GM19324 (cell line): Measurements from ENCODE around the gene NFIB.

Experiments used
- ATAC-seq: cut with Tn5 transposase; IDR thresholded peaks from one replicate; pipeline ENCODE4 v1.9.1; 2021; ENCODE audit warnings: mild to moderate bottlenecking, moderate library complexity; ENCODE audit not compliant: unreplicated experiment, low FRiP score

NFIB gene

DNA sequence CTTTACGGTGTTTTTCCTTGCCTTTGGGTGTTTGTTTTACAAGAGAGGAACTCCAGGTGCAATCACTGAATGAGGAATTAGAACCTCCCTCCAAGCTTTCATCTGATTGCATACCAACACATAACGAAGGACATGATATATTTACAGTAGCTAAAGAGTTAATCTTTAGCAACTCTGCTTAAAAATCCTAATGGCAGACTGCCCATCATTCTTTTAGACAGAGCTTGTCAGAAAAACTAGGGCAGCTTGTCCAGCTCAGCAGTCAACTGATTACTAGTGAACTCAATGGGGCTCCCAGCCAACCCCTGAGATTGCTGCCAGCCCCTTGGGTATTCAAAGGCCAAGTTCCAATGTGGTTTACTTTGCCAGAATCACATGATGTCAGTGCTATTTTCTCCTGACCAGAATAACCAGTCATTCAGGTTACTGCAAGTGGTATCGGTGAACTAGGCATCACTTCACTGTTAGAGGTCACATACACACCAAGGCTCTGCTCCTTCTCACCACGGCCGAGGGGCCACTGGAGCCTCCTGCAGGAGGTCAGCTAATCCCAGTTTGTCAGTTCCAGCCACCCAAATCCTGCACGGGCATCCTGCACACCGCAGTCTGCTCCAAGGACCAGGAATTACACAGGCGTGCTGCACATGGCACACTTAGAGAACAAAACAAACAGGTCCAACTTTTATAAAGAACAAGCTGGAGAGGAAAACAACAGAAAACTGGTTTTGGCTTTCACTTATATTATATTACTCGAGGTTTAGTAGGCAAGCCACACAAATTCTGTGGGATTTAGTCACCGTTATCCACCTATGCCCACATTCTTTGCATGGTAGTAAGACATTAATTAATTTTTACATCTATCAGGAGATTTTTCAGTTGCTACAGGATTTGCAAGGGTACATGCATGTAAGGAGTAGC is 62.5 kb downstream of the NFIB start:
- no peak for ATAC-seq

DNA sequence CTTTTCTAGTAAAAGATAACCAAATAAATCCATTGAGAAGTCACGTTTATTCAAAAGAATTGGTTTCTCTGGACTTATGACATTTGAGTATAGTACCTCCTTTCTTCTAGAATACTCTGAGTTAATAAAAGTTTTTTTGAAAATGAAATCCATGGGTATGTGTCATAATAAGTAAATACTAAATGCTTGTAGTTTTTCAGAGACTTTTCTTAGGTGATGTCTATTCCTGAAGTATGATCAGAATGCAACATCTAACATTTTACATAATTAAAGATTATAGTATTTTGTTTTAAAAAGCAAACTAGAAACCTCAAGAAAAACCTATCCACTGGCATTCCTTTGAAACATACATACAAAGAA is 63.2 kb downstream of the NFIB start:
- ATAC-seq, result no peak

DNA sequence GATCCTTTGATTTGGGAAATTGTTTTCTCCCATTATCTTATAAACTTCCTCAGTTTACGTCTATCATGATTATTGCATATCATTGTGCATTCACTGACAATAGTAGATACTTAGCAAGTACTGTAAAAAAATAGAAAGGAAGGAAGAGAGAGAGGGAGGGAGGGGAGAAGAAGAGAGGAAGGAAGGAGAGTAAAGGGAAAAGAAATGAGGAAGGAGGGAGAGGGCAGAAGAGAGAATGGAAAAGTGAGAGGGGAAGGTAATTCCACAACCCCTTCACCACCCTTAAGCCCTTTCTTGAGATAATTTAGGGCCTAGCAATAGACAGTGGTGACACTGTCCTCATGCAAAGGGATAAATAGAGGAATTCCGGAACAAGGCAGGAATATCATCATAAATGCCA is 64.4 kb downstream of the NFIB start:
- ATAC-seq, result no peak

DNA sequence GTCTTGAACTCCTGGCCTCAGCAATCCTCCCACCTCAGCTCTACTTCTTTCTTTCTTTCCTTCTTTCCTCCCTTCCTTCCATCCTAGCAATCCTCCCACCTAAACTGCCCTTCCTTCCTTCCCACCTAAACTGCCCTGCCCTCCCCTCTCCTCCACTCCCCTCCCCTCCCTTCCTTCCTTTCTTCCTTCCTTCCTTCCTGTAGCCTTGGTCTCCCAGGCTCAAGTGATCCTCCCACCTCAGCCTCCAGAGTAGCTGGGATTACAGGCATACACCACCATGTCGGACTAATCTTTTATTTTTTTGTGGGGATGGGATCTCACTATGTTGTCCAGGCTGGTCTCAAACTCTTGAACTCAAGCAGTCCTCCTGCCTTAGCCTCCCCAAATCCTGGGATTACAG is 65.8 kb downstream of the NFIB start:
- no peak for ATAC-seq

DNA sequence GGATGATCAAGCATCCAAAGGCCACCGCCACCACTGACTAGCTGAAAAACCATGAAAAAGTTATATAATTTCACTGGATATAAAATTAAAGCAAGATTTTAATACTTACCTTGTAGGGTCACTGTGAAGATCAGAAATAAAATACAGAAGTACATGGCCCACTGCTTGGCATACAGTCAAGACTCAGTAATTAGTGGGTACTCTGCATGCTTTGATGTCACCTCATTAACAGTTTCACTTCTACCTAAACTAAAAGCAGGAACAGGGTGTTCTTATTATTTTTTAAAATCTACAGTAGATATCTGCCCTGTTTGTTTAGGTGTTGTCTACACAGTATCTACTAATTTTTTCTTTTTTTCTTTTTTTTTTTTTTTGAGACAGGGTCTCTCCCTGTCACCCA is 66.4 kb downstream of the NFIB start:
- ATAC-seq, result no peak

DNA sequence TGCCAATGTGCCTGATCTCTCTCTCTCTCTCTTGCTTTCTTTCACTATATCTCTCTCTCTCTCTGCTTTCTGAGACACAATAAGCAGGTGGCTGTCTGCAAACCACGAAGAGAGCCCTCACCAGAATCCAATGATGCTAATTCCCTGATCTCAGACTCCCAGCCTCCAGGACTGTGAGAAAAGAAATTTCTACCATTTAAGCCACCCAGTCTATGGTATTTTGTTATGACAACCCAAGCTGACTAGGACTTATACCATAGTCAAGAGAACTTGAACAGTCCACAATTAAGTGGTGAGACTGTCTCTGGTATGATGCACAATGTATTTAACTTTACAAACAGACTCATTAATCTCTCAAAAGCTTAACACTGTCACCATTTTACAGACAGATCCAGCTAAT is 67.0 kb downstream of the NFIB start:
- no peak for ATAC-seq

DNA sequence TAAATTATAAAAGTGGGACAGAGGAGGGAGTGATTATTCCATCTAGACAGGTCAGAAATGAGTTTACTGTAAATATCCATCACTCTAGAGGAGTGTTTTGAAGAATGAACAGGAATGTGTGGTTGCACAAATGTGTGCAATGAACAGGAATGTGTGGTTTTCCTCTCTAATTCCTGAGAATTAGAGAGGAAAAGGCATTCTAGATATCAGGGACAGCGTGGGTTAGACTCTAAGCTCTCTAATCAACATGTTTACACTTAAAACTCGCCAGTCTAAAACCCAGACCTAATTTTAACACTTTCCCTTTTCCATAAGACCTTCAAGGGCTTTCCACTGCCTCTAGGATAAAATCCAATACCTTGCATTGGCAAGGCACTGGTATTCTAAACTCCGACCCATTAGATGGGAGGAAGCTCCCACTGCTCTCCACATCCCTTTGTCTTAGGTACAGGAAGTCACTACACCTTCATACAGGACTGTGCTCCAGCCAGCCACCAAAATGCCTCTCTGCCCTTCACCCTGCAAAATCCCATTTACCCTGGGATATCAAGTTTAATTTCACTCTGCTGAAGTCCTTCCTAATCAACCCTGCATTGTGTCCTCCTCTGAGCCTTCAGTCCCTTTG is 67.9 kb downstream of the NFIB start:
- ATAC-seq, result no peak

DNA sequence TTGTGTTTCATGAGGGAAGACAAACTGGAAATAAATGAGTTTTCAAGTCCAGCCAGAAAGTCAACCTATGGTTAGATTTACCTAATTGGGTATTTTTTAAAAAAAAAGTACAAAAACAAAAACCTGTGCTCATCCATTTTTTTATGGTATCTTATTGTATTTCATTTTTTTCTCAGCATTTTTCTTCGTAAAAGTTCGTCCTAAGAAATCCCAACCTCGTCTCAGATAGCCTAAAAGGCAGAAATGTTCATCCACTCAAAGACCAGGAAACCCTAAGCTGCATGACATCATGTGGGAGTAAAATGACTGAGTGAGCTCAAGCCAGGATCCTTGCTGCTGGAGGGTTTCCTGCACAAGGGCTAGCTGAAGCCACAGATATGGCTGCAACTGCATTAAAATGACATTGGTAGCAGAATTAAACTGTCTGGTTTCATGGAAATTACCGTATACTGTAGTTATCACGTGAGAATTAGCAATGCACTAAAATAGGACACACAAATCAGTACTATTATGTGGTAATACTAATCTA is 70.4 kb downstream of the NFIB start:
- ATAC-seq, result no peak

DNA sequence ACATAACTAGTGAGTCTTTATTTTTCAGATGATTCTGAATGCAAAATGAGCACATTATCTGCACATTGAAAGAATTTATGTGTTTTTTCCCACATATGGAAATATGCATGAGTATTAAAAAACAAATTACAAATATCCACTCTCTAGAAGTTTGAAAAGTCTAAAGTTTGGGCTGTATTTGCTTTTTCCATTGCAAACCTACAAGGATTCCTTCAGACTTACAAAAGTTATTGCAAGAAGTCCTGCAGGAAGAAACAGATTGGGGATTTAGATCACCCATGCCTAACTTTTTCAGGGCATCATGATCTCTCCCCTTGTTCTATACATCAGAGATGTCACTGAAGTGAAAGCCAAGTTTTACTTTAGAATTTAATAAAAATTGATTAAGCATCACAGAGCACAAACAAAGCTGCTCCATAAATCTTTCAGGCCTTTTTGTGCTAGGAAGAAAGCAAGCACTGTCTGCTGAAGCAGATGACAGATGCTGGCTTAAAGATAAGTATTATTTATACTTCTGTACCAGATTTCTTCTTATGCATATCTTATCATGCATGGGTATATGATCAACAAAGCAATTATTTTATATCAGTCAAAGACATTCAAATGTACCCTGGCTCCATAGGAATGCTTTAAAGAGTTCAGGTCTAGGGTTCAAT is 71.7 kb downstream of the NFIB start:
- no peak for ATAC-seq

DNA sequence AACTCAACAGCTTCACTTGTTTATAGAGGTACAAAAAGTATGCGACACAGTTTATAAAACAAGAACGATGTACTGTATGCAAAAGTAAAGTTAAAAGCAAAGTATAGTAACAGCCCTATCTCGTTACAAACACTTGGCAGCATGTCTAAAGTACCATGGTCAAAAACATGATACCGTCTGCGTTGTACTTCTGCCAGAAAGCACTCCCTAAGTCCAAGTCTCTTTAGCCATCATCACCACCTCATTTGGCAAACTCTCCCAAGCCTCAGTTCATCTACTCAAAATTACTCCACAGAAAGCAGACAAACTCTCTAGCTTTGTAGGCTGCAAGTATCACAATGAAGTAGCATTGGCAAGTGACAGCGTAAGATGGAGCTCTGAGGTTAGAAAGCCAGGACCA is 73.4 kb downstream of the NFIB start:
- no peak for ATAC-seq

DNA sequence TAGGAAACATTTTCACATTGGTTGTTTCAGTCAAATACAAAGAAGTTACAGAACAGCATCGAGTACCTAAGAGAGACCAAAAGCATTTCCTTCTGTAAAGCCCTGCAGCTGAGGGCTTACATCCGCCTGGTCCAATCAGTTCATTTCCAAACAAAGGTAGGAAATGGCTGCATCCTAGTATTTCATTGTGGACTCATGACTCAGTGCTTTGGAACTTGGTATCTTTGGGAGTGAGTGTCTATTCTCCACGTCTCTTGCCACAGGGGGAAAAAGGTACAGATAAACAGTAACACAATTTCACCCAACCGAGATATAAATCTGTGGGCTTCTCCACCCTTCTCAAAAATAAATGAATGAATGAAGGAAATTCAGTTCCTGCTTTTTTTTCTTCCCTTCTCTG is 75.4 kb downstream of the NFIB start:
- ATAC-seq, result no peak

DNA sequence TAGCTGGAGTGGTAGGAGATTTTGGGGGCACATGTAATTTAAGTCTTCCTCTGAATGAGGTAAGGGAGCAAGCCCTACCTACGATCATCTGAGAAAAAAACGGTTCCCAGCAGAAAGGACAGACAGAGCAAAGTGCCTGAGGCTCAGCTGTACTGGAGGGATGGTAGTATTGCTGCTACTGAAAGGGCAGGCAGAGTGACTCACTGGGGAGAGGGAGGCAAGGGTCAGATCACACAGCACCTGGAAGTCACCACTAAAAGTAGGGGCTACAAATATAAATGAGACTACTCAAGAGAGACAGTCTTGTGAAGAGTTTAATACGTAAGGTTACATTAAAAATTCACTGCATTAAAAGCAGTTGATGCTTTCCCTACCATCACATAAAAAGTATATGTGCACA is 75.9 kb downstream of the NFIB start:
- ATAC-seq, result no peak

DNA sequence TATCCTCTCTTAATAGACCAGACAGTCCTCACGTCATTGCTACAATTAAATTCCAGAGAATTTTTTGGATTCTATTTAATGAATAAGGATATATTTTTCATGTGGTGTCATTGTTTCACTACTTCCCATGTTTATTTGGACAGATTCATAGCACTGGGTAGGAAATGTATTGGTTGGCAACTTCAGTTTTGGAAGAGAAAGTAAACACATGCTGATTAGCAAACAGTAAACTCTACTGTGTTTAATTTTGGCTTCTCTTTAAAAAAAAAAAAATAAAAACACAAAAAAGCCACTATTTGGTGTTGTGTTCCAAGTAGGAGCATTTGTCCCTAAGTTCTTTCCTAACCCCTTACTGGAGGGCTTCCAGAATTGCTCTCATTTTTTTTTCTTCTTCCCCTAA is 77.3 kb downstream of the NFIB start:
- no peak for ATAC-seq

DNA sequence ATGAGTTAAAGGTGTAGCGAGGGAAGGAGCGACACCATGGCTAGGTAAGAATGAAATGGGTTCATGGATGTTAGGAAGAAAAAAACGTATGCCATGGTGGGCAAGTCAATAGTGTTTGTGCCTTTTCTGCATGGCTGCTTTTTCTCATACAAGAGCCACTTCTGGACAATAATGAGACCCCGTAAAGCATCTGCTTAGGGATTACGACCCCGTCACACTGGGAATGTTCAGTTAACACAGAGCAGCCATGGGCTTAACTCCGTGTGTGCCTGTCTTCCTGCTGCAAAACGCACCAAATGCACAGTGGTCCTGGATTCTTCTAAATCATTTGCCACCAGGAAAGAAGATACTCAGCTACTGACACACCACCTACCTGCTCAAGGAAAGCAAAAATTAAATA is 81.8 kb downstream of the NFIB start:
- ATAC-seq, result no peak

DNA sequence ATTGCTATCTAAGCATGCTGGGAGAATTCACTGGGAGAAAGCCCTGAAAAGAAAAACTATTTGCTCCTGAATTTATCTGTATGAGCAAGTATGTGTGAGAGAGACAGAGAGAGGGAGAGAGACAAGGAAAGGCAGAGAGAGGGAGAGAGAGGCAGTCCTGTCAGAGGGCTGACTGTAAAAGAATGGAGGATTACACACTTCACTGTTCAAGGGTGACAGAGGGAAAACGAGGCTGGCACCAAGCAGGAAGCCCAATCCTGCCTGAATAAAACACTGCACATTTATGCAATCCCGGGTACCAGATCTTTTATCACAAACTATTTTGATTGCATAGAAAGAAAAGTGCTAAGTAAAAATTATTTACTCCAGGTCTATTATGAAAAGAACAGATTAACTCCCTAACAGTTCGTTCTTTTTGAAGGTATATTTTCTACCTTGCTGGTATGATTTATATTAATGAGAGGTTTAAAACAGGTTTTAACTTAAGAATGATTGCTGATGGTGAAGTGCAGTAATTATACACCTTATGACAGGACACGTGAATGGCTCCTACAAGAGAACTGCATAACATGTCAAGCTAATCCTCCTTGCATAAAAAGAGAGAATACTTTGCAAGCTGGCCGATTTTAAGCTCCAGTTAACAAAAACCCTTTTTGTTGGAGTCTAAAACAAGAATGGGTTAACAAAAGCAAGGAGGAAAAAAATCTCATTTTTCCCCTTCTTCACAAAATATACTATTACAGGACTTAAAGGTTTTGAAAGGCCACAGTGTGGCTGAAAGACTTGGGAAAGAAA is 82.5 kb downstream of the NFIB start:
- ATAC-seq, result no peak

DNA sequence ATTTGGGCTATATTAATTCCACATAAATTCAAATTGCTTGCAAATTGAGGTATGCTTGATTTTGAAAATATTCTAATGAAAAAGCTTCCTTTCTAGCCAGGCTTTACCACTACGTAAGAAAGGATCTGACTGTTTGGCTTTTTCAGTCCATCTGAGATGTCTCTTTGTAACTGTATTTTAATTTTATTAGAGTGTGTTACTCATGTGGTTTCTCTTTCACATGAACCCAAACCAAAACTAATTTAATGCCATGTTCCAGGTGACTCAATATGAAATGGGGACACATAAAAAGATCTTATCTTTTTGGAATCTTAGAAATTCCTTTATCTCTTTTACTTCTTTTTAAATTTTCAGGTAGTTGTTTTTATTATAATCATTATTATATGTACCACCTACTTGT is 85.3 kb downstream of the NFIB start:
- no peak for ATAC-seq

DNA sequence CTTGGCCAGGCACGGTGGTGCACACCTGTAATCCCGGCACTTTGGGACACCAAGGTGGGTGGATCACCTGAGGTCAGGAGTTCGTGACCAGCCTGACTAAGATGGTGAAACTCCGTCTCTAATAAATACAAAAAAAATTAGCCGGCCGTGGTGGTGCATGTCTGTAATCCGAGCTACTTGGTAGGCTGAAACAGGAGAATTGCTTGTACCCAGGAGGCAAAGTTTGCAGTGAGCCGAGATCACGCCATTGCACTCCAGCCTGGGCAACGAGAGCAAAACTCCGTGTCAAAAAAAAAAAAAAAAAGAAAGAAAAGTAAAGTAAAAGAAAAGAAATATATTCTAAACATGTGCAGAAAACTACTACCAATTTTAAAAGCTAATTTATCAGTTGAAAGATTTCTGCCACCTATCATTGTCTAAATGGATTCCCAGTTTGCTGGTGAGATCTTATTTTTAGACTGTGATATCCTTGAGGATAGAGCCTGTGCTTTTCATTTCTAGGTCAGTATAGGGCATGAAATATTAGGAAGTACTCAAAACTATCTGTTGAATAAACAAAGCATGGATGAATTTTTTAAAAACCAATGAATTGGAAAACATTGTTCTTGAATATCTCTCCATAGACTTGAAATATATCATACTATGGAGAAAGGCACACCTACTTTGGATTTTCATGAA is 86.9 kb downstream of the NFIB start:
- no peak for ATAC-seq

DNA sequence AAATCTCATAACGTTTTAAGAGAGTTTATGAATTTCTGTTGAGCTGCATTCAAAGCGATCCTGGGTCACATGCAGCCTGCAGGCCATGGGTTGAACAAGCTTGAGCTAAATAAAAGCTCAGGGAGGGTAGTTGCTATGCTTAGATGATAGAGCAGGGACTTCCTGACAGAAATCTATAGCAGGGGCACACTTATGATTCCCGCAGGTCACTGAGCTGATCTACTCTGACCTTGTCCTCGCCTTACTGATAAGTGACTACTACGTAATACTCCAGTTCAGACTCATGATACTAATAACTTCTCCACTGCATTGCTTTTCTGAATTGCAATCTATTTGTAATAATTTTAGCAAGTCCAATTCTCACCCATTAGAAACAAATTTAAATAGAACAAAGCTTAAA is 90.9 kb downstream of the NFIB start:
- ATAC-seq, result no peak

DNA sequence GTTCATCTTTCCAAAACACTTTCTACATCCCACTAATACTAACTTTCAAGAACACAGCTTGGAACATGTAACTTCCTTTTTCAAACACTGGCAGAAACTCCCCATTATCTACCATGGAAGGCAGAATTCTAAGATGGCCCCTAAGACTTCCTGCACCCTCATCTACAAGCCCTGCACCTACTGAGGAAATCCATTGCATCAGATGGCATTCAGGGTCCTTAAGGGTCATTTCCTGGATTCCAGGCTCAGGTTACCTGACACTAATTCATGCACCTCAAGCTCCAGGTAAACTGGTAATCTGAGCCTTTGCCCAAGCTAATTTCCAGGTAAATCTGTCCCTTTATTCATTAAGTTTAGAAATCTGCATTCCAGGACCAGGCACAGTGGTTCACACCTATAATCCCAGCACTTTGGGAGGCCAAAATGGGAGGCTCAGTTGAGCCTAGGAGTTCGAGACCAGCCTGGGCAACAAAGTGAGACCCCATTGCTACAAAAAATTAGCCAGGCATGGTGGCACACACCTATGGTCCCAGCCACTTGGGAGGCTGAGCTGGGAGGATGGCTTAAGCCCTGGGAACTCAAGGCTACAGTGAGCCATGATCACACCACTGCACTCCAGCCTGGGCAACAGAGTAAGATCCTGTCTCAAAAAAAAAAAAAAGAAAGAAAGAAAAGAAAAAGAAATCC is 91.6 kb downstream of the NFIB start:
- ATAC-seq, result no peak

DNA sequence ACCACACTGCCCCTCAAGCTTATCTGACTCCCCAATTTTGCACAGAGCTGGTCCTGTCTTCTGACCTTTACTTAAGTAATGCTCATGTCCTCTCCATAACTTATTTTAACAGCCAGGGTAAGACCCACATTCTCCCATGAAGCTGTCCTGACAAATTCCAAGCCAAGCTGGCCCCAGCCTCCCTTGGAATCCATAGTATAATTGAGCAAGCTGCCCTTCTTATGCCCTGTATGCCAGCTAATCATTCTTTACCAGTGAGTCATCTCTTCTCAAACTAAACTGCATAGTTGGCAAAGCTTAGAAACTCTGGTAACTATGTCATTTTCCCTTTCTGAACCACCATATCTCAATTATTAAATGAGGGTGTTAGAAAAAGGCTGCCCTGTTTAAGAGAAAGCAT is 92.4 kb downstream of the NFIB start:
- no peak for ATAC-seq
